Stimulated activated effector memory CD8-positive, alpha-beta T cell treated with anti-CD3 and anti-CD28 coated beads, Interleukin-12 subunit alpha, Interleukin-12 subunit beta, amount 100 ng/mL, for 72 hours (primary cell): ENCODE results near the gene ADAMTSL2.

Experiments used
- ATAC-seq: fragments of 150-1000 bp; cut with Tn5 transposase; 2 replicates; pipeline ENCODE4 v1.10.0; 2021
- DNase-seq, 2 donors: peaks; one replicate each; pipeline ENCODE4 v3.0.0; 2021 to 2022; ENCODE audit warnings: low spot score in 2 of 2
- H3K27ac Mint-ChIP-seq: one replicate; pipeline ENCODE4 v1.8.0; 2022; ENCODE audit warnings: mild to moderate bottlenecking, mixed read lengths
- H3K36me3 Mint-ChIP-seq: one replicate; pipeline ENCODE4 v1.8.0; 2022; ENCODE audit warnings: mild to moderate bottlenecking, mixed read lengths
- H3K4me1 Mint-ChIP-seq: one replicate; pipeline ENCODE4 v1.8.0; 2022; ENCODE audit warnings: mixed read lengths
- H3K4me3 Mint-ChIP-seq: one replicate; pipeline ENCODE4 v1.8.0; 2022; ENCODE audit warnings: mild to moderate bottlenecking, mixed read lengths
- H3K9me3 Mint-ChIP-seq: one replicate; pipeline ENCODE4 v1.8.0; 2022; ENCODE audit warnings: mixed read lengths

Gene ADAMTSL2

GRCh38 chr9:133612816-133613215, 78.3 kb downstream of the ADAMTSL2 start:
- Mint-ChIP-seq H3K9me3 (no peaks in the 10 kb centered on the region), H3K4me1 (no peaks in the 10 kb centered on the region), H3K27ac (no peak overlapping the region), H3K36me3 (peaks cover 6% of the 10 kb centered on the region), H3K4me3 (no peak overlapping the region)
- no peak for DNase-seq
- no peak for ATAC-seq

GRCh38 chr9:133613432-133613831, 78.9 kb downstream of the ADAMTSL2 start:
- Mint-ChIP-seq H3K36me3 (peaks cover 6% of the 10 kb centered on the region), H3K9me3 (no peaks in the 10 kb centered on the region)

GRCh38 chr9:133614056-133614455, 79.6 kb downstream of the ADAMTSL2 start:
- DNase-seq = no peak
- no peak for ATAC-seq
- Mint-ChIP-seq H3K27ac (no peak overlapping the region), H3K36me3 (peaks cover 6% of the 10 kb centered on the region), H3K9me3 (no peaks in the 10 kb centered on the region), H3K4me1 (no peaks in the 10 kb centered on the region), H3K4me3 (no peak overlapping the region)

More at GRCh38 chr9:133613432-133613831, 78.9 kb downstream of the ADAMTSL2 start:
- Mint-ChIP-seq H3K4me1 (no peaks in the 10 kb centered on the region), H3K27ac (no peak overlapping the region), H3K4me3 (no peak overlapping the region)
- DNase-seq (no peak), ATAC-seq (no peak)

- Mint-ChIP-seq H3K27ac (no peak overlapping the region), H3K4me1 (peaks cover 2% of the 10 kb centered on the region), H3K9me3 (no peaks in the 10 kb centered on the region), H3K4me3 (no peak overlapping the region), H3K36me3 (peaks cover 8% of the 10 kb centered on the region)
- DNase-seq (no peak), ATAC-seq (no peak)
Observed at GRCh38 chr9:133614678-133615077, 80.2 kb downstream of the ADAMTSL2 start.

- Mint-ChIP-seq H3K36me3 (peaks cover 13% of the 10 kb centered on the region), H3K4me3 (no peak overlapping the region), H3K9me3 (no peaks in the 10 kb centered on the region), H3K4me1 (peaks cover 7% of the 10 kb centered on the region), H3K27ac (no peak overlapping the region)
- DNase-seq (no peak), ATAC-seq (no peak)
Observed at GRCh38 chr9:133615186-133615585, 80.7 kb downstream of the ADAMTSL2 start.

GRCh38 chr9:133615606-133616188, 81.2 kb downstream of the ADAMTSL2 start:
- Mint-ChIP-seq H3K9me3 (no peaks in the 10 kb centered on the region), H3K36me3 (peaks cover 13% of the 10 kb centered on the region), H3K4me3 (no peak overlapping the region), H3K27ac (no peak overlapping the region), H3K4me1 (peaks cover 11% of the 10 kb centered on the region)
- ATAC-seq (no peak), DNase-seq (no peak)

GRCh38 chr9:133616643-133617405, 82.3 kb downstream of the ADAMTSL2 start:
- Mint-ChIP-seq H3K4me3 (no peak overlapping the region), H3K27ac (no peak overlapping the region), H3K36me3 (peaks cover 13% of the 10 kb centered on the region), H3K9me3 (no peaks in the 10 kb centered on the region), H3K4me1 (peaks cover 15% of the 10 kb centered on the region)
- no peak for DNase-seq
- no peak for ATAC-seq

GRCh38 chr9:133618726-133619125, 84.2 kb downstream of the ADAMTSL2 start:
- ATAC-seq = no peak
- no peak for DNase-seq
- Mint-ChIP-seq H3K4me1 (peaks cover 22% of the 10 kb centered on the region), H3K27ac (peak overlapping the region; percentile 5), H3K4me3 (no peak overlapping the region), H3K36me3 (peaks cover 9% of the 10 kb centered on the region), H3K9me3 (no peaks in the 10 kb centered on the region)

- DNase-seq (peak; percentile 8 to 56), ATAC-seq (peak; percentile 76)
- H3K27ac Mint-ChIP-seq = no peak overlapping the region
- no peaks in the 10 kb centered on the region for H3K9me3 Mint-ChIP-seq
- peak overlapping the region; percentile 7 for H3K4me3 Mint-ChIP-seq
- H3K4me1 Mint-ChIP-seq = peaks cover 22% of the 10 kb centered on the region
- peaks cover 6% of the 10 kb centered on the region for H3K36me3 Mint-ChIP-seq
Observed at GRCh38 chr9:133619791-133620190, 85.3 kb downstream of the ADAMTSL2 start.

GRCh38 chr9:133621725-133622267, 87.3 kb downstream of the ADAMTSL2 start:
- Mint-ChIP-seq H3K9me3 (peaks cover 10% of the 10 kb centered on the region), H3K36me3 (peaks cover 6% of the 10 kb centered on the region), H3K4me1 (peaks cover 22% of the 10 kb centered on the region), H3K4me3 (no peak overlapping the region), H3K27ac (no peak overlapping the region)
- ATAC-seq (no peak), DNase-seq (no peak)

- Mint-ChIP-seq H3K36me3 (peaks cover 6% of the 10 kb centered on the region), H3K4me1 (peaks cover 22% of the 10 kb centered on the region), H3K9me3 (peaks cover 10% of the 10 kb centered on the region), H3K27ac (no peak overlapping the region), H3K4me3 (no peak overlapping the region)
- DNase-seq (no peak), ATAC-seq (no peak)
Observed at GRCh38 chr9:133622555-133622954, 88.1 kb downstream of the ADAMTSL2 start.
